GM23248 (cell line): ENCODE measurements around the gene MVB12B. TPM values are rescaled to one million over a fixed set of nuclear protein-coding genes. Genes with fewer than 3 reads are reported as not detected.
"Not testable (repeated sequence)": the region's sequence is repeated elsewhere in the genome, so short reads cannot be mapped to it uniquely, and the experiment has no call there.

Experiments used
- DNase-seq: peaks from one replicate; pipeline ENCODE4 v3.0.0-alpha.2; 2015
- H2AFZ ChIP-seq: fragments of 200-600 bp; sonication (generic); 2 replicates; pipeline ENCODE4 v1.6.1; 2016; ENCODE audit warnings: antibody characterized with exemption
- H3F3A ChIP-seq: fragments of 200-600 bp; sonication (generic); 2 replicates; pipeline ENCODE4 v1.6.1; 2016; ENCODE audit warnings: mild to moderate bottlenecking, antibody characterized with exemption, mixed run types; ENCODE audit not compliant: insufficient read depth
- H3K27ac ChIP-seq: fragments of 200-600 bp; sonication (generic); 2 replicates; pipeline ENCODE4 v1.5.1; 2016; ENCODE audit warnings: mild to moderate bottlenecking
- H3K27me3 ChIP-seq: fragments of 200-600 bp; sonication (generic); replicated peaks from 2 replicates; pipeline ENCODE4 v1.6.1; 2016; ENCODE audit warnings: mild to moderate bottlenecking; ENCODE audit not compliant: insufficient read depth
- H3K36me3 ChIP-seq: fragments of 200-600 bp; sonication (generic); 2 replicates; pipeline ENCODE4 v1.6.1; 2016; ENCODE audit warnings: low read depth, mild to moderate bottlenecking
- H3K4me1 ChIP-seq: fragments of 200-600 bp; sonication (generic); 2 replicates; pipeline ENCODE4 v1.6.1; 2016; ENCODE audit warnings: mild to moderate bottlenecking; ENCODE audit not compliant: insufficient read depth
- H3K4me2 ChIP-seq: fragments of 200-600 bp; sonication (generic); one replicate; pipeline ENCODE4 v1.6.1; 2016; ENCODE audit warnings: mild to moderate bottlenecking; ENCODE audit not compliant: unreplicated experiment
- H3K4me3 ChIP-seq: fragments of 200-600 bp; sonication (generic); 2 replicates; pipeline ENCODE4 v1.5.1; 2016; ENCODE audit warnings: mild to moderate bottlenecking
- H3K79me2 ChIP-seq: fragments of 200-600 bp; sonication (generic); 2 replicates; pipeline ENCODE4 v1.6.1; 2016; ENCODE audit warnings: mild to moderate bottlenecking; ENCODE audit not compliant: insufficient read depth
- H3K9ac ChIP-seq: fragments of 200-600 bp; sonication (generic); 2 replicates; pipeline ENCODE4 v1.6.1; 2016; ENCODE audit warnings: mild to moderate bottlenecking
- H3K9me2 ChIP-seq: fragments of 200-600 bp; sonication (generic); 2 replicates; pipeline ENCODE4 v1.6.1; 2016; ENCODE audit warnings: mixed run types, mild to moderate bottlenecking, moderate library complexity; ENCODE audit not compliant: insufficient read depth
- H3K9me3 ChIP-seq: fragments of 200-600 bp; sonication (generic); one replicate; pipeline ENCODE4 v1.6.1; 2017; ENCODE audit warnings: low read depth
- H4K20me1 ChIP-seq: fragments of 200-600 bp; sonication (generic); 2 replicates; pipeline ENCODE4 v1.6.0; 2016; ENCODE audit not compliant: insufficient read depth
- EZH2 ChIP-seq: fragments of 200-600 bp; sonication (generic); IDR thresholded peaks from 2 replicates; pipeline ENCODE4 v1.6.1; 2018; ENCODE audit warnings: antibody characterized with exemption, mild to moderate bottlenecking; ENCODE audit not compliant: insufficient read depth, poor library complexity, severe bottlenecking
- EZH2phosphoT487 ChIP-seq: fragments of 200-600 bp; sonication (generic); IDR thresholded peaks from 2 replicates; pipeline ENCODE4 v1.6.1; 2018; ENCODE audit warnings: antibody characterized with exemption, moderate library complexity, mild to moderate bottlenecking, low read depth; ENCODE audit not compliant: insufficient read depth
- whole genome bisulfite sequencing, 2 experiments: methylation state at CpG; one replicate each; pipeline ENCODE4 v1.1.6; 2015 to 2017; ENCODE audit warnings: low lambda C conversion rate in 2 of 2, low coverage in 1 of 2; ENCODE audit errors: missing lambda C conversion rate in 2 of 2; 5-methylcytosine and 5-hydroxymethylcytosine counted together
- in situ Hi-C: fragments of 300-500 bp; cut with MboI; formaldehyde crosslinking; loops from 2 replicates; pipeline ENCODE4 v1.15.0; 2020
- polyA plus RNA-seq: library from polyadenylated mRNA; unstranded; fragments of >200 nt; fragmentation: Nextera tagmentation; extraction: Ambion mirVana; gene quantifications from 2 replicates; pipeline ENCODE4 v1.2.1, GENCODE V29; 2016
- total RNA-seq: library from RNA; depleted of rRNA; stranded (reverse); fragments of >200 nt; shearing (Covaris generic); gene quantifications from 2 replicates; pipeline ENCODE4 v1.2.3, GENCODE V29; 2014

The MVB12B gene
- total and polyA plus RNA-seq, 2 experiments from 2014 or later = 2.4 to 5.5 TPM

- Histone ChIP-seq H4K20me1 (no peaks in the 10 kb centered on the region), H3K4me2 (no peak overlapping the region), H3K4me1 (no peaks in the 10 kb centered on the region), H3K27me3 (peaks cover 31% of the 10 kb centered on the region), H3F3A (no peaks in the 10 kb centered on the region), H3K9me2 (no peaks in the 10 kb centered on the region), H3K9ac (no peak overlapping the region), H3K36me3 (no peaks in the 10 kb centered on the region), H3K9me3 (no peaks in the 10 kb centered on the region), H3K27ac (no peak overlapping the region), H2AFZ (no peak overlapping the region), H3K79me2 (no peaks in the 10 kb centered on the region), H3K4me3 (no peak overlapping the region)
- in situ Hi-C loops = no loop called here
- no peak for TF ChIP-seq EZH2
- no peak for TF ChIP-seq EZH2phosphoT487
- no peak for DNase-seq
- 66 to 70% methylated on average over 10 to 11 of the region's 11 CpGs for WGBS, 2 experiments
These were observed 210.3 kb downstream of the MVB12B start for GRCh38 chr9:126536841-126537465.

GRCh38 chr9:126538550-126538949 lies 211.9 kb downstream of the MVB12B start:
- Histone ChIP-seq H3K4me2 (no peak overlapping the region), H3K27me3 (peaks cover 23% of the 10 kb centered on the region), H3K9me3 (no peaks in the 10 kb centered on the region), H3F3A (no peaks in the 10 kb centered on the region), H2AFZ (no peak overlapping the region), H3K9ac (no peak overlapping the region), H3K36me3 (no peaks in the 10 kb centered on the region), H3K4me3 (no peak overlapping the region), H3K79me2 (no peaks in the 10 kb centered on the region), H3K27ac (no peak overlapping the region), H4K20me1 (no peaks in the 10 kb centered on the region), H3K4me1 (no peaks in the 10 kb centered on the region), H3K9me2 (no peaks in the 10 kb centered on the region)
- in situ Hi-C loops = no loop called here
- 19 to 33% methylated on average over 1 of the region's 1 CpG for WGBS, 2 experiments
- TF ChIP-seq EZH2 = no peak
- no peak for TF ChIP-seq EZH2phosphoT487
- no peak for DNase-seq

GRCh38 chr9:126540398-126540797 lies 213.8 kb downstream of the MVB12B start:
- DNase-seq, H3K27ac ChIP-seq, H3K4me3 ChIP-seq, H3K9ac ChIP-seq, H4K20me1 ChIP-seq, in situ Hi-C loops, H3K79me2 ChIP-seq, H2AFZ ChIP-seq, H3F3A ChIP-seq, H3K4me1 ChIP-seq, H3K9me3 ChIP-seq, H3K36me3 ChIP-seq, H3K4me2 ChIP-seq, H3K9me2 ChIP-seq: not testable (repeated sequence)
- H3K27me3 ChIP-seq = peaks cover 10% of the 10 kb centered on the region
- WGBS, 2 experiments = 73 to 79% methylated on average over 9 of the region's 9 CpGs

- 91 to 100% methylated on average over 3 of the region's 3 CpGs for WGBS, 2 experiments
These were observed 216.9 kb downstream of the MVB12B start for GRCh38 chr9:126543490-126543889.

GRCh38 chr9:126545106-126545505 lies 218.5 kb downstream of the MVB12B start:
- Histone ChIP-seq H3K9me2 (no peaks in the 10 kb centered on the region), H3K36me3 (no peaks in the 10 kb centered on the region), H3K4me1 (no peaks in the 10 kb centered on the region), H3F3A (no peaks in the 10 kb centered on the region), H2AFZ (no peak overlapping the region), H3K27ac (no peak overlapping the region), H3K9me3 (no peaks in the 10 kb centered on the region), H3K4me3 (no peak overlapping the region), H3K9ac (no peak overlapping the region), H3K79me2 (no peaks in the 10 kb centered on the region), H3K27me3 (peaks cover 5% of the 10 kb centered on the region), H3K4me2 (no peak overlapping the region), H4K20me1 (no peaks in the 10 kb centered on the region)
- TF ChIP-seq EZH2phosphoT487 = no peak
- no peak for TF ChIP-seq EZH2
- in situ Hi-C loops = no loop called here
- DNase-seq = no peak
- 57 to 74% methylated on average over 7 of the region's 7 CpGs for WGBS, 2 experiments

More at GRCh38 chr9:126543490-126543889, 216.9 kb downstream of the MVB12B start:
- no peak for DNase-seq
- TF ChIP-seq EZH2 (no peak), EZH2phosphoT487 (no peak)
- Histone ChIP-seq H3K4me2 (no peak overlapping the region), H3K9me3 (no peaks in the 10 kb centered on the region), H3K9me2 (no peaks in the 10 kb centered on the region), H3K27me3 (peaks cover 9% of the 10 kb centered on the region; the same call in 1 of the 2 replicates), H4K20me1 (no peaks in the 10 kb centered on the region), H3K79me2 (no peaks in the 10 kb centered on the region), H2AFZ (no peak overlapping the region), H3K27ac (no peak overlapping the region), H3K4me3 (no peak overlapping the region), H3K36me3 (no peaks in the 10 kb centered on the region), H3K9ac (no peak overlapping the region), H3F3A (no peaks in the 10 kb centered on the region), H3K4me1 (no peaks in the 10 kb centered on the region)
- in situ Hi-C loops = no loop called here
